IgD-negative memory B cell (primary cell): ENCODE data around the gene FHOD1. TPM values are rescaled to one million over a fixed set of nuclear protein-coding genes. Genes with fewer than 3 reads are reported as not detected.
A peak's percentile ranks its signal among the peaks of the same experiment; 100 is the strongest.

Source experiments
- H3K27ac Mint-ChIP-seq, 3 donors: one replicate each; pipeline ENCODE4 v1.8.0; 2020 to 2022; ENCODE audit warnings: mild to moderate bottlenecking in 3 of 3, mixed read lengths in 3 of 3, moderate library complexity in 1 of 3
- H3K27me3 Mint-ChIP-seq: one replicate; pipeline ENCODE4 v1.8.0; 2021; ENCODE audit warnings: mixed read lengths
- H3K36me3 Mint-ChIP-seq: one replicate; pipeline ENCODE4 v1.8.0; 2020; ENCODE audit warnings: mild to moderate bottlenecking, mixed read lengths
- H3K4me1 Mint-ChIP-seq, 3 donors: one replicate each; pipeline ENCODE4 v1.8.0; 2020 to 2022; ENCODE audit warnings: mixed read lengths in 3 of 3, mild to moderate bottlenecking in 1 of 3
- H3K4me3 Mint-ChIP-seq, 4 donors: one replicate each; pipeline ENCODE4 v1.8.0; 2020 to 2022; ENCODE audit warnings: mild to moderate bottlenecking in 4 of 4, mixed read lengths in 4 of 4, moderate library complexity in 3 of 4
- H3K9me3 Mint-ChIP-seq, 3 donors: one replicate each; pipeline ENCODE4 v1.8.0; 2020 to 2021; ENCODE audit warnings: mixed read lengths in 3 of 3, mild to moderate bottlenecking in 1 of 3
- polyA plus RNA-seq: library from polyadenylated mRNA; unstranded; fragments of 300-500 nt; fragmentation: Illumina TruSeq; gene quantifications from one replicate; pipeline ENCODE4 v1.2.3, GENCODE V29; 2021

FHOD1 gene
- polyA plus RNA-seq, 1 donor from 2014 or later, result 3.8 TPM

DNA sequence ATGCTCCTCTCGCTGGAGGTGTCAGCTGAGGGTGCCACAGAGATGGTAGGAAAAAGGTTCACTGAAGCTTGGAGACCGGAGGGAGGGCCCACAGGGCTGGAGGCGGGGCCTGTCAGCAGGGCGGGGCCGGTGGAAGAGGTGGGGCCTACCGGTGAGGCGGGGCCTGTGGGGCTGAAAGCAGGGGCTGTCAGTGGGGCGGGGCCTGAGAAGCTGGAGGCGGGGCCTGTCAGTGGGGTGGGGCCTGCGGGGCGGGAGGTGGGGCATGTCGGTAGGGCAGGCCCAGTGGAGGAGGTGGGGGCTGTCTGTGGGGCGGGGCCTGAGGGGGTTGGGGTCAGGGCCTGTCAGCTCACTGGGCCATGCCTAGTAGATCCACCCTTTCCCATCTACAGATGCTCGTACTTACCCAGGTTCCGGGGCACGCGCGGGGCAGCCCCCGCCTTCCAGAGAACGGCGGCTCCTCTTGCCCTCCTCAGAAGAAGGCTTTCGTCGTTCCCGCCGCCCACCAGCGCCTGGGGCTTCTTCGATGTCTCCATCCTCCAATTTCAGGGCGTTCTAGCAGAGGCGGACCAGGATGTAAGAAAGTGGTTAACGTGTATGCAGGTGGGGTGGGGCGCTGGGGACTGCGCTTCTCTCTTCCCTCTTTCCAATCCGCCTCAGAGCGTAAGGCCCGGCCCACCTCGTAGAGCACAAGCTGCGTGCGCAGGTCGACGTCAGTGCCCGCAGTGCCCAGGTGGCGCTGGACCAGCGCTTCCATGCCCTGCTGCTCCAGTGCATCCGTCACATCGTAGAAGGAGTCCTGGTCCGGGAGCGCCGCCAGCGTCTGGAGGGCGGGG, 10.5 kb downstream of the FHOD1 start:
- H3K4me1 Mint-ChIP-seq, result peaks cover 0 to 3% (median 0%) of the 10 kb centered on the region in 3 donors
- H3K9me3 Mint-ChIP-seq, result no peaks in the 10 kb centered on the region
- no peaks in the 10 kb centered on the region for H3K27me3 Mint-ChIP-seq
- H3K4me3 Mint-ChIP-seq, result no peak overlapping the region
- peaks cover 4% of the 10 kb centered on the region for H3K36me3 Mint-ChIP-seq
- H3K27ac Mint-ChIP-seq, result peak overlapping the region in 1 of 3 donors; percentile 89

DNA sequence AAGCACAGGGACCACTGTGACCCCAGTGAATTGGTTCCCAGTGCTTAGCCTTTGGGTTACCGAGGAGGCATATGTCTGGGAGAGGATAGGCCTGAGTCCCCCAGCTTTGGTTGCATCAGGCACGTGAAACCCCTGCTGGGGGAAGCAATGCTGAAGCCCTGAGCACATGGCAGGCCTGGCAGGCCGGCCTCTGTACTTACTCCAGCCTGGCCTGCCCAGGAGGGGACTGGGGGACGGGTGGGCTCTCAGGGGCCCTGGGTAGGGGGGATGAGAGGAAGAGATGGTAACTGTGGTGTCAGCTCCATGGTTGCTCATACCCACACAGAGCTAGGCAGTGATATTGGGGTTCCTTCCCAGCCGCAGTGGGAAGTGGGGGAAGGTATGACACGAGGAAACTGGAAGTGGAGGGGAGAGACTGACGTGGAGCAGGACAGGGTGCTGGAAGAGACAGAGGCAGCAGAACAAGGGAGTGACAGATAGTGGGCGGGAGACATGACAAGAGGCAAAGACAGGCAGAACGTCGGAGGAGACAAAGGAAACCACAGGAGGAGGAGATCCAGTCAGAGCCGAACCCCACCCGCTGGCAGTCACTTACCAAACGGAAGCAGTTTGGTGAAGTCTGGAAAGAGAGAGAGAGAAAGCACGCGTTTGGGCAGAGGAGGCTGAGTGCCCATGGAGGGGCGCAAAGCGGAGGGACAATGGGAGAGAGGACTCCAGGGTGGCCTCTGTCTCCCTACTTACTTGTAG, 11.3 kb downstream of the FHOD1 start:
- H3K4me1 Mint-ChIP-seq, result no peaks in the 10 kb centered on the region
- peak overlapping the region in 1 of 4 donors; percentile 68 for H3K4me3 Mint-ChIP-seq
- H3K36me3 Mint-ChIP-seq, result peaks cover 4% of the 10 kb centered on the region
- no peaks in the 10 kb centered on the region for H3K9me3 Mint-ChIP-seq
- peak overlapping the region in 1 of 3 donors; percentile 89 for H3K27ac Mint-ChIP-seq
- no peaks in the 10 kb centered on the region for H3K27me3 Mint-ChIP-seq

GRCh38 chr16:67234180-67234597, 13.1 kb downstream of the FHOD1 start:
- Mint-ChIP-seq H3K4me3 (no peak overlapping the region), H3K27ac (no peak overlapping the region), H3K27me3 (no peaks in the 10 kb centered on the region), H3K4me1 (no peaks in the 10 kb centered on the region), H3K9me3 (no peaks in the 10 kb centered on the region), H3K36me3 (peaks cover 6% of the 10 kb centered on the region)

GRCh38 chr16:67233596-67233995, 13.7 kb downstream of the FHOD1 start:
- H3K4me1 Mint-ChIP-seq, result no peaks in the 10 kb centered on the region
- peak overlapping the region in 1 of 3 donors; percentile 51 for H3K27ac Mint-ChIP-seq
- no peaks in the 10 kb centered on the region for H3K9me3 Mint-ChIP-seq
- peaks cover 6% of the 10 kb centered on the region for H3K36me3 Mint-ChIP-seq
- no peaks in the 10 kb centered on the region for H3K27me3 Mint-ChIP-seq
- H3K4me3 Mint-ChIP-seq, result no peak overlapping the region

GRCh38 chr16:67230809-67231660, 16.2 kb downstream of the FHOD1 start:
- Mint-ChIP-seq H3K4me1 (peaks cover 5 to 14% (median 9%) of the 10 kb centered on the region in 3 donors), H3K27ac (peak overlapping the region in 1 of 3 donors; percentile 30), H3K9me3 (no peaks in the 10 kb centered on the region), H3K4me3 (no peak overlapping the region), H3K36me3 (peaks cover 5% of the 10 kb centered on the region), H3K27me3 (no peaks in the 10 kb centered on the region)

- H3K4me1 Mint-ChIP-seq, result peaks cover 5 to 16% (median 13%) of the 10 kb centered on the region in 3 donors
- H3K36me3 Mint-ChIP-seq, result peaks cover 6% of the 10 kb centered on the region
- peak overlapping the region in 1 of 3 donors; percentile 30 for H3K27ac Mint-ChIP-seq
- peak overlapping the region in 2 of 4 donors; percentile 13 to 96 for H3K4me3 Mint-ChIP-seq
- no peaks in the 10 kb centered on the region for H3K9me3 Mint-ChIP-seq
- H3K27me3 Mint-ChIP-seq, result no peaks in the 10 kb centered on the region
Observed at GRCh38 chr16:67229906-67230808, 17.1 kb downstream of the FHOD1 start.

GRCh38 chr16:67228905-67229304, 18.4 kb downstream of the FHOD1 start:
- Mint-ChIP-seq H3K27me3 (no peaks in the 10 kb centered on the region), H3K27ac (peak overlapping the region in 1 of 3 donors; percentile 41), H3K9me3 (no peaks in the 10 kb centered on the region), H3K4me1 (peaks cover 5 to 16% (median 13%) of the 10 kb centered on the region in 3 donors), H3K36me3 (peaks cover 6% of the 10 kb centered on the region), H3K4me3 (peak overlapping the region; percentile 21 to 96 (median 52))

- peak overlapping the region; percentile 94 to 100 (median 97) for H3K4me3 Mint-ChIP-seq
- H3K27ac Mint-ChIP-seq, result peak overlapping the region in 1 of 3 donors; percentile 84
- H3K4me1 Mint-ChIP-seq, result peaks cover 5 to 18% (median 13%) of the 10 kb centered on the region in 3 donors
- peaks cover 6% of the 10 kb centered on the region for H3K36me3 Mint-ChIP-seq
- H3K27me3 Mint-ChIP-seq, result no peaks in the 10 kb centered on the region
- H3K9me3 Mint-ChIP-seq, result no peaks in the 10 kb centered on the region
Observed at GRCh38 chr16:67228034-67228785, 19.1 kb downstream of the FHOD1 start.

GRCh38 chr16:67227567-67227921, 19.7 kb downstream of the FHOD1 start:
- Mint-ChIP-seq H3K36me3 (peaks cover 6% of the 10 kb centered on the region), H3K9me3 (no peaks in the 10 kb centered on the region), H3K4me3 (peak overlapping the region; percentile 94 to 100 (median 97)), H3K27me3 (no peaks in the 10 kb centered on the region), H3K4me1 (peaks cover 5 to 18% (median 13%) of the 10 kb centered on the region in 3 donors), H3K27ac (peak overlapping the region; percentile 81 to 97 (median 84))

GRCh38 chr16:67226804-67227566, 20.3 kb downstream of the FHOD1 start, which contains the start of gene TMEM208:
Gene TMEM208 (plus strand): TSS chr16:67227130. CDS start chr16:67227219, 89 bp downstream.
- peaks cover 6% of the 10 kb centered on the region for H3K36me3 Mint-ChIP-seq
- no peaks in the 10 kb centered on the region for H3K27me3 Mint-ChIP-seq
- H3K27ac Mint-ChIP-seq, result peak within 1 kb of the TSS; percentile 81 to 97 (median 84)
- no peaks in the 10 kb centered on the region for H3K9me3 Mint-ChIP-seq
- H3K4me1 Mint-ChIP-seq, result peaks cover 5 to 18% (median 13%) of the 10 kb centered on the region in 3 donors
- H3K4me3 Mint-ChIP-seq, result peak within 1 kb of the TSS; percentile 94 to 100 (median 97)

DNA sequence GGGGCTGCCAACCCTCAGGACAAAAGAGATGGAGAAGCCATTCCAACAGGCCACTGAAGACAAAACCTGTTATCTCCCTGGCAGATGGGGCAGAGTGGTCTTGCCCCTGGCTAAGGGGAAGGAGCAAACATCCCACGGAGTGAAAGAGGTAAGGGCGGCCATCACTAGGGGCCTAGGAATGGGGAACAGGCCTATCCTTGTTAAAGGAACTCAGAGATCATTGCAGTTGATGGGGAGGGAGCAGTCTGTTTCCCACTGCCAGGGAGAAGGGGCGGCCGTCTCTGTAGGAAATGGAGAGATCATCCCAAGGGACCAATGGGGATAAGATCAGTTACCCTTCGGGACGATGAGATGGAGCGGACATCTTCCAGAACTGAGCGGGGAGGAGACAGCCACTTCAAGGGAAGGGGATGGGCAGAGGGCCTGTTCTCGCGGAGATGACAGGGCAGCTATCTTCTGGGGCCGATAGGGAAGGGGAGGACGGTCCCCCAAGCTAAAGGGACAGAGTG, 20.9 kb downstream of the FHOD1 start:
- Mint-ChIP-seq H3K4me3 (peak overlapping the region; percentile 94 to 100 (median 97)), H3K36me3 (peaks cover 6% of the 10 kb centered on the region), H3K9me3 (no peaks in the 10 kb centered on the region), H3K4me1 (peaks cover 5 to 18% (median 13%) of the 10 kb centered on the region in 3 donors), H3K27ac (peak overlapping the region; percentile 81 to 97 (median 84)), H3K27me3 (no peaks in the 10 kb centered on the region)

GRCh38 chr16:67223992-67224391, 23.3 kb downstream of the FHOD1 start:
- H3K4me3 Mint-ChIP-seq, result no peak overlapping the region
- H3K4me1 Mint-ChIP-seq, result peaks cover 5 to 20% (median 13%) of the 10 kb centered on the region in 3 donors
- peaks cover 4% of the 10 kb centered on the region for H3K36me3 Mint-ChIP-seq
- H3K9me3 Mint-ChIP-seq, result no peaks in the 10 kb centered on the region
- no peak overlapping the region for H3K27ac Mint-ChIP-seq
- no peaks in the 10 kb centered on the region for H3K27me3 Mint-ChIP-seq
